Endothelial cell of umbilical vein (primary cell): ENCODE results near the gene ARRDC1.

Experiments used
- EZH2 ChIP-seq: IDR thresholded peaks from 2 replicates; pipeline ENCODE4 v1.6.1; 2012; ENCODE audit warnings: borderline replicate concordance, low read depth, mild to moderate bottlenecking, moderate library complexity, low read length, inconsistent platforms; ENCODE audit not compliant: severe bottlenecking
- POLR2A ChIP-seq: IDR thresholded peaks from 2 replicates; pipeline ENCODE4 v1.6.1; 2012; ENCODE audit warnings: low read depth, mild to moderate bottlenecking, control low read depth, low read length
- POLR2AphosphoS5 ChIP-seq: IDR thresholded peaks from 2 replicates; pipeline ENCODE4 v1.6.1; 2012; ENCODE audit warnings: low read depth, mild to moderate bottlenecking, control low read depth, low read length, moderate library complexity; ENCODE audit not compliant: insufficient read depth
- TF ChIP-seq, protein P1 (sequence below), 2 donors: IDR thresholded peaks; 1 replicate in 1 of 2; 2 replicates in 1 of 2; pipeline ENCODE4 v1.5.1; 2011; ENCODE audit warnings: low read length in 2 of 2, mild to moderate bottlenecking in 2 of 2, moderate library complexity in 2 of 2, control low read depth in 1 of 2, inconsistent platforms in 1 of 2, low read depth in 1 of 2; ENCODE audit not compliant: insufficient read depth in 1 of 2; ENCODE audit errors: extremely low read depth in 1 of 2

DNA sequence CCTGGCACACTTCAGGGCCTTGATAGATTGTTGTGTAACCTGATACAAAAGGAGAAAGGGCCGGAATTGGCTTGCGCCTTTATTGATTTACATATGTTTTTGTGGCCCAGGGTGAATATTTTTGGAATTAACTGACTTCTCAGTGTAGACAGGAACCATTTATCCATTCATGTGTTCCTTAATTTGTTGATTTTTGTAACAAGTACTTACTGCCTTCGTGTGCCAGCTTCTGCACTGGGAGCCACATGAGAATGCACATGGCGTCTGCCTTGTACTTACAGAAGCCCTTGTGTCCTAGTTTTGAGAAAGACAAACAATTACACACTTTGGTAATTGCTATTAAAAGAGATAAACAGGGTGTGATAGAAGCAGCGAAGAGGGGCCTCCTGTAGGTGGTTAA, 39.7 kb downstream of the ARRDC1 start:
- TF ChIP-seq EZH2, result no peak
- TF ChIP-seq, protein P1, sequence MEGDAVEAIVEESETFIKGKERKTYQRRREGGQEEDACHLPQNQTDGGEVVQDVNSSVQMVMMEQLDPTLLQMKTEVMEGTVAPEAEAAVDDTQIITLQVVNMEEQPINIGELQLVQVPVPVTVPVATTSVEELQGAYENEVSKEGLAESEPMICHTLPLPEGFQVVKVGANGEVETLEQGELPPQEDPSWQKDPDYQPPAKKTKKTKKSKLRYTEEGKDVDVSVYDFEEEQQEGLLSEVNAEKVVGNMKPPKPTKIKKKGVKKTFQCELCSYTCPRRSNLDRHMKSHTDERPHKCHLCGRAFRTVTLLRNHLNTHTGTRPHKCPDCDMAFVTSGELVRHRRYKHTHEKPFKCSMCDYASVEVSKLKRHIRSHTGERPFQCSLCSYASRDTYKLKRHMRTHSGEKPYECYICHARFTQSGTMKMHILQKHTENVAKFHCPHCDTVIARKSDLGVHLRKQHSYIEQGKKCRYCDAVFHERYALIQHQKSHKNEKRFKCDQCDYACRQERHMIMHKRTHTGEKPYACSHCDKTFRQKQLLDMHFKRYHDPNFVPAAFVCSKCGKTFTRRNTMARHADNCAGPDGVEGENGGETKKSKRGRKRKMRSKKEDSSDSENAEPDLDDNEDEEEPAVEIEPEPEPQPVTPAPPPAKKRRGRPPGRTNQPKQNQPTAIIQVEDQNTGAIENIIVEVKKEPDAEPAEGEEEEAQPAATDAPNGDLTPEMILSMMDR (IDR thresholded peaks at IDR 0.05; ENCODE audit: extremely low read depth in 1 of 2, insufficient read depth in 1 of 2, low read depth in 1 of 2, low read length in 2 of 2), result no peak
- TF ChIP-seq POLR2A, result no peak
- TF ChIP-seq POLR2AphosphoS5, result no peak
